Liver (tissue), 9 donors: Measurements from ENCODE around the gene PLIN1. TPM values are rescaled to one million over a fixed set of nuclear protein-coding genes. Genes with fewer than 3 reads are reported as not detected.
A peak's percentile ranks its signal among the peaks of the same experiment; 100 is the strongest.
"Not testable (repeated sequence)": the region's sequence is repeated elsewhere in the genome, so short reads cannot be mapped to it uniquely, and the experiment has no call there.

ENCODE experiments used
- DNase-seq: peaks from one replicate; pipeline ENCODE4 v3.0.0-alpha.2; 2017; ENCODE audit warnings: low spot score
- H3K27ac ChIP-seq, 2 donors: one replicate each; pipeline ENCODE4 v1.7.0; 2013; ENCODE audit warnings: inconsistent platforms in 2 of 2, low read length in 2 of 2, control low read depth in 1 of 2, low read depth in 1 of 2, mild to moderate bottlenecking in 1 of 2
- H3K27me3 ChIP-seq, 4 donors: one replicate each; pipeline versions ENCODE4 v1.6.1 to v1.7.0; 2013; ENCODE audit warnings: low read length in 3 of 4, inconsistent platforms in 1 of 4, mild to moderate bottlenecking in 1 of 4, moderate library complexity in 1 of 4; ENCODE audit not compliant: control insufficient read depth in 4 of 4, insufficient read depth in 4 of 4
- H3K36me3 ChIP-seq, 4 donors: one replicate each; pipeline versions ENCODE4 v1.6.1 to v1.7.0; 2013; ENCODE audit warnings: low read length in 3 of 4, mild to moderate bottlenecking in 3 of 4, low read depth in 1 of 4, moderate library complexity in 1 of 4; ENCODE audit not compliant: control insufficient read depth in 4 of 4, insufficient read depth in 3 of 4
- H3K4me1 ChIP-seq, 4 donors: one replicate each; pipeline versions ENCODE4 v1.6.1 to v1.7.0; 2013; ENCODE audit warnings: low read length in 3 of 4, mild to moderate bottlenecking in 3 of 4, moderate library complexity in 1 of 4; ENCODE audit not compliant: control insufficient read depth in 4 of 4, insufficient read depth in 4 of 4
- H3K4me3 ChIP-seq, 3 donors: one replicate each; pipeline versions ENCODE4 v1.6.1 to v1.7.0; 2013; ENCODE audit warnings: low read length in 3 of 3, control low read depth in 1 of 3, low read depth in 1 of 3, mild to moderate bottlenecking in 1 of 3
- H3K9ac ChIP-seq, 2 donors: one replicate each; pipeline ENCODE4 v1.7.0; 2013; ENCODE audit warnings: low read length in 2 of 2, mild to moderate bottlenecking in 2 of 2, moderate library complexity in 2 of 2, control low read depth in 1 of 2, low read depth in 1 of 2
- H3K9me3 ChIP-seq, 4 donors: one replicate each; pipeline versions ENCODE4 v1.6.1 to v1.7.0; 2013; ENCODE audit warnings: low read length in 3 of 4; ENCODE audit not compliant: control insufficient read depth in 4 of 4
- ATF3 ChIP-seq: IDR thresholded peaks from 2 replicates; pipeline ENCODE4 v1.6.1; 2016; ENCODE audit warnings: antibody characterized with exemption
- EGR1 ChIP-seq, 2 donors: IDR thresholded peaks; 2 replicates each; pipeline ENCODE4 v1.6.1; 2016 to 2018; ENCODE audit warnings: antibody characterized with exemption in 2 of 2, low read depth in 2 of 2
- FOXA1 ChIP-seq: IDR thresholded peaks from 2 replicates; pipeline ENCODE4 v1.6.1; 2016; ENCODE audit warnings: antibody characterized with exemption
- FOXA2 ChIP-seq: IDR thresholded peaks from 2 replicates; pipeline ENCODE4 v1.6.1; 2016; ENCODE audit warnings: antibody characterized with exemption
- GABPA ChIP-seq, 2 donors: IDR thresholded peaks in 1 of 2; conservative IDR thresholded peaks in 1 of 2; 2 replicates each; pipeline ENCODE4 v1.6.1; 2016; ENCODE audit warnings: antibody characterized with exemption in 2 of 2, mild to moderate bottlenecking in 1 of 2, moderate library complexity in 1 of 2
- HNF4A ChIP-seq, 2 donors: conservative IDR thresholded peaks; 2 replicates each; pipeline ENCODE4 v1.6.1; 2016; ENCODE audit warnings: antibody characterized with exemption in 2 of 2, mild to moderate bottlenecking in 2 of 2
- MAX ChIP-seq: IDR thresholded peaks from 2 replicates; pipeline ENCODE4 v1.6.1; 2016; ENCODE audit warnings: antibody characterized with exemption
- NR2F2 ChIP-seq: IDR thresholded peaks from 2 replicates; pipeline ENCODE4 v1.6.1; 2016; ENCODE audit warnings: antibody characterized with exemption
- RAD21 ChIP-seq, 2 donors: IDR thresholded peaks; 2 replicates each; pipeline ENCODE4 v1.6.1; 2016; ENCODE audit warnings: antibody characterized with exemption in 2 of 2, mild to moderate bottlenecking in 2 of 2
- RXRA ChIP-seq, 2 donors: IDR thresholded peaks; 2 replicates each; pipeline ENCODE4 v1.6.1; 2017 to 2018; ENCODE audit warnings: antibody characterized with exemption in 2 of 2, mild to moderate bottlenecking in 1 of 2
- SP1 ChIP-seq: IDR thresholded peaks from 2 replicates; pipeline ENCODE4 v1.6.1; 2018; ENCODE audit warnings: antibody characterized with exemption, mild to moderate bottlenecking
- TAF1 ChIP-seq: conservative IDR thresholded peaks from 2 replicates; pipeline ENCODE4 v1.6.1; 2016; ENCODE audit warnings: antibody characterized with exemption, mild to moderate bottlenecking
- YY1 ChIP-seq: IDR thresholded peaks from 2 replicates; pipeline ENCODE4 v1.6.1; 2016; ENCODE audit warnings: antibody characterized with exemption, mild to moderate bottlenecking
- WGBS: extraction: QIAGEN DNeasy Blood & Tissue Kit; methylation state at CpG from one replicate; pipeline ENCODE4 v1.1.7; 2013; 5-methylcytosine and 5-hydroxymethylcytosine counted together
- polyA plus RNA-seq, 2 donors: library from polyadenylated mRNA; stranded (reverse) in 1 of 2; unstranded in 1 of 2; fragments of 200-250 nt in 1 of 2; fragments of >200 nt in 1 of 2; fragmentation: Nextera tagmentation in 1 of 2; extraction: Ambion mirVana in 1 of 2; gene quantifications; one replicate each; pipeline versions ENCODE4 v1.2.1 to v1.2.3, GENCODE V29; 2013 to 2015
- total RNA-seq, 2 donors: library from RNA; depleted of rRNA; stranded (reverse); fragments of >200 nt; gene quantifications; one replicate each; pipeline ENCODE4 v1.2.3, GENCODE V29; 2014
- TF ChIP-seq, protein P1 (sequence below): IDR thresholded peaks from 2 replicates; pipeline ENCODE4 v1.6.1; 2016; ENCODE audit warnings: antibody characterized with exemption, mild to moderate bottlenecking
- TF ChIP-seq, protein P2 (sequence below): IDR thresholded peaks from 2 replicates; pipeline ENCODE4 v1.6.1; 2016; ENCODE audit warnings: antibody characterized with exemption
- TF ChIP-seq, protein P3 (sequence below): fragments of 150-350 bp; IDR thresholded peaks from 2 replicates; pipeline ENCODE4 v1.5.1; 2017; ENCODE audit warnings: improper control_type of control experiment, low read depth, low read length; ENCODE audit not compliant: missing input control
- donor health status: healthy.
- donor health status: healthy.
- donor health status: healthy.
- donor health status: healthy.
- donor health status: healthy.

The PLIN1 gene
- total and polyA plus RNA-seq, 4 donors, result 10.2 to 46.0 (median 13.3) TPM

GRCh38 chr15:89690276-89691218 is 11.4 kb upstream of the PLIN1 start, which contains the start of the genes PEX11A and WDR93:
Gene PEX11A (minus strand): TSS chr15:89690754. CDS start chr15:89690632, 122 bp downstream.
Gene WDR93 (plus strand): TSS chr15:89690811. CDS start chr15:89701747, 10,936 bp downstream.
- Histone ChIP-seq H3K36me3 (peaks cover 0 to 9% (median 0%) of the 10 kb centered on the region in 4 donors), H3K4me3 (peak within 1 kb of the TSS; percentile 67 to 99 (median 70)), H3K27me3 (no peaks in the 10 kb centered on the region), H3K27ac (peak within 1 kb of the TSS; percentile 79 to 99), H3K9ac (peak within 1 kb of the TSS; percentile 82 to 95), H3K9me3 (no peaks in the 10 kb centered on the region), H3K4me1 (peaks cover 3 to 23% (median 13%) of the 10 kb centered on the region in 4 donors)
- WGBS, result 2% methylated on average over 60 of the region's 60 CpGs
- peak; percentile 85 for DNase-seq
- TF ChIP-seq YY1 (peak; percentile 77), HNF4A (conservative IDR thresholded peaks at IDR 0.05) (peak; percentile 48 to 55), FOXA1 (no peak), TAF1 (peak; percentile 46), MAX (peak; percentile 63), EGR1 (IDR thresholded peaks at IDR 0.05; ENCODE audit: low read depth in 2 of 2) (peak; percentile 30 to 77), FOXA2 (no peak), ATF3 (peak; percentile 55), GABPA (IDR thresholded peaks at IDR 0.05 in 1 of 2, conservative IDR thresholded peaks at IDR 0.05 in 1 of 2) (peak; percentile 95 to 96), SP1 (peak; percentile 82), RXRA (IDR thresholded peaks at IDR 0.05) (peak; percentile 78 to 84), RAD21 (IDR thresholded peaks at IDR 0.05) (peak in 1 of 2 donors; percentile 35), NR2F2 (peak; percentile 11)
- TF ChIP-seq, protein P1, sequence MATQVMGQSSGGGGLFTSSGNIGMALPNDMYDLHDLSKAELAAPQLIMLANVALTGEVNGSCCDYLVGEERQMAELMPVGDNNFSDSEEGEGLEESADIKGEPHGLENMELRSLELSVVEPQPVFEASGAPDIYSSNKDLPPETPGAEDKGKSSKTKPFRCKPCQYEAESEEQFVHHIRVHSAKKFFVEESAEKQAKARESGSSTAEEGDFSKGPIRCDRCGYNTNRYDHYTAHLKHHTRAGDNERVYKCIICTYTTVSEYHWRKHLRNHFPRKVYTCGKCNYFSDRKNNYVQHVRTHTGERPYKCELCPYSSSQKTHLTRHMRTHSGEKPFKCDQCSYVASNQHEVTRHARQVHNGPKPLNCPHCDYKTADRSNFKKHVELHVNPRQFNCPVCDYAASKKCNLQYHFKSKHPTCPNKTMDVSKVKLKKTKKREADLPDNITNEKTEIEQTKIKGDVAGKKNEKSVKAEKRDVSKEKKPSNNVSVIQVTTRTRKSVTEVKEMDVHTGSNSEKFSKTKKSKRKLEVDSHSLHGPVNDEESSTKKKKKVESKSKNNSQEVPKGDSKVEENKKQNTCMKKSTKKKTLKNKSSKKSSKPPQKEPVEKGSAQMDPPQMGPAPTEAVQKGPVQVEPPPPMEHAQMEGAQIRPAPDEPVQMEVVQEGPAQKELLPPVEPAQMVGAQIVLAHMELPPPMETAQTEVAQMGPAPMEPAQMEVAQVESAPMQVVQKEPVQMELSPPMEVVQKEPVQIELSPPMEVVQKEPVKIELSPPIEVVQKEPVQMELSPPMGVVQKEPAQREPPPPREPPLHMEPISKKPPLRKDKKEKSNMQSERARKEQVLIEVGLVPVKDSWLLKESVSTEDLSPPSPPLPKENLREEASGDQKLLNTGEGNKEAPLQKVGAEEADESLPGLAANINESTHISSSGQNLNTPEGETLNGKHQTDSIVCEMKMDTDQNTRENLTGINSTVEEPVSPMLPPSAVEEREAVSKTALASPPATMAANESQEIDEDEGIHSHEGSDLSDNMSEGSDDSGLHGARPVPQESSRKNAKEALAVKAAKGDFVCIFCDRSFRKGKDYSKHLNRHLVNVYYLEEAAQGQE, result peak; percentile 88
- TF ChIP-seq, protein P2, sequence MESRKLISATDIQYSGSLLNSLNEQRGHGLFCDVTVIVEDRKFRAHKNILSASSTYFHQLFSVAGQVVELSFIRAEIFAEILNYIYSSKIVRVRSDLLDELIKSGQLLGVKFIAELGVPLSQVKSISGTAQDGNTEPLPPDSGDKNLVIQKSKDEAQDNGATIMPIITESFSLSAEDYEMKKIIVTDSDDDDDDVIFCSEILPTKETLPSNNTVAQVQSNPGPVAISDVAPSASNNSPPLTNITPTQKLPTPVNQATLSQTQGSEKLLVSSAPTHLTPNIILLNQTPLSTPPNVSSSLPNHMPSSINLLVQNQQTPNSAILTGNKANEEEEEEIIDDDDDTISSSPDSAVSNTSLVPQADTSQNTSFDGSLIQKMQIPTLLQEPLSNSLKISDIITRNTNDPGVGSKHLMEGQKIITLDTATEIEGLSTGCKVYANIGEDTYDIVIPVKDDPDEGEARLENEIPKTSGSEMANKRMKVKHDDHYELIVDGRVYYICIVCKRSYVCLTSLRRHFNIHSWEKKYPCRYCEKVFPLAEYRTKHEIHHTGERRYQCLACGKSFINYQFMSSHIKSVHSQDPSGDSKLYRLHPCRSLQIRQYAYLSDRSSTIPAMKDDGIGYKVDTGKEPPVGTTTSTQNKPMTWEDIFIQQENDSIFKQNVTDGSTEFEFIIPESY, result no peak
- TF ChIP-seq, protein P3, sequence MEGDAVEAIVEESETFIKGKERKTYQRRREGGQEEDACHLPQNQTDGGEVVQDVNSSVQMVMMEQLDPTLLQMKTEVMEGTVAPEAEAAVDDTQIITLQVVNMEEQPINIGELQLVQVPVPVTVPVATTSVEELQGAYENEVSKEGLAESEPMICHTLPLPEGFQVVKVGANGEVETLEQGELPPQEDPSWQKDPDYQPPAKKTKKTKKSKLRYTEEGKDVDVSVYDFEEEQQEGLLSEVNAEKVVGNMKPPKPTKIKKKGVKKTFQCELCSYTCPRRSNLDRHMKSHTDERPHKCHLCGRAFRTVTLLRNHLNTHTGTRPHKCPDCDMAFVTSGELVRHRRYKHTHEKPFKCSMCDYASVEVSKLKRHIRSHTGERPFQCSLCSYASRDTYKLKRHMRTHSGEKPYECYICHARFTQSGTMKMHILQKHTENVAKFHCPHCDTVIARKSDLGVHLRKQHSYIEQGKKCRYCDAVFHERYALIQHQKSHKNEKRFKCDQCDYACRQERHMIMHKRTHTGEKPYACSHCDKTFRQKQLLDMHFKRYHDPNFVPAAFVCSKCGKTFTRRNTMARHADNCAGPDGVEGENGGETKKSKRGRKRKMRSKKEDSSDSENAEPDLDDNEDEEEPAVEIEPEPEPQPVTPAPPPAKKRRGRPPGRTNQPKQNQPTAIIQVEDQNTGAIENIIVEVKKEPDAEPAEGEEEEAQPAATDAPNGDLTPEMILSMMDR, result no peak

- H3K27ac ChIP-seq, result peak overlapping the region; percentile 79 to 99
- peaks cover 3 to 26% (median 13%) of the 10 kb centered on the region in 4 donors for H3K4me1 ChIP-seq
- H3K4me3 ChIP-seq, result peak overlapping the region; percentile 67 to 99 (median 70)
- H3K9me3 ChIP-seq, DNase-seq, H3K27me3 ChIP-seq: not testable (repeated sequence)
- H3K36me3 ChIP-seq, result peaks cover 0 to 13% (median 0%) of the 10 kb centered on the region in 4 donors
- whole genome bisulfite sequencing, result 22% methylated on average over 15 of the region's 15 CpGs
- H3K9ac ChIP-seq, result peak overlapping the region; percentile 82 to 95
Observed at GRCh38 chr15:89689930-89690275, 10.7 kb upstream of the PLIN1 start.
